GM20431 (cell line): Measurements from ENCODE around the gene ST7.
"Not testable (repeated sequence)": the region's sequence is repeated elsewhere in the genome, so short reads cannot be mapped to it uniquely, and the experiment has no call there.

ENCODE experiments used
- in situ Hi-C: fragments of 300-500 bp; cut with MseI, MboI; formaldehyde crosslinking; loops from one replicate; pipeline ENCODE4 v1.15.0; 2020; ENCODE audit warnings: low sequenced_read_pairs; ENCODE audit not compliant: unreplicated experiment

ST7 gene

GRCh38 chr7:117230276-117231046, 277.2 kb downstream of the ST7 start:
- in situ Hi-C loops, result no loop called here

- in situ Hi-C loops, result no loop called here
Observed at GRCh38 chr7:117231047-117231359, 277.7 kb downstream of the ST7 start.

GRCh38 chr7:117237646-117238045, 284.3 kb downstream of the ST7 start:
- in situ Hi-C loops, result no loop called here

GRCh38 chr7:117238472-117238871, 285.2 kb downstream of the ST7 start:
- in situ Hi-C loops, result no loop called here

GRCh38 chr7:117238937-117239336, 285.6 kb downstream of the ST7 start:
- in situ Hi-C loops, result no loop called here

GRCh38 chr7:117241088-117241487, 287.8 kb downstream of the ST7 start:
- in situ Hi-C loops, result no loop called here

GRCh38 chr7:117243390-117243789, 290.1 kb downstream of the ST7 start:
- in situ Hi-C loops, result no loop called here

- in situ Hi-C loops, result not testable (repeated sequence)
Observed at GRCh38 chr7:117245703-117246102, 292.4 kb downstream of the ST7 start.

GRCh38 chr7:117247809-117248208, 294.5 kb downstream of the ST7 start:
- in situ Hi-C loops, result no loop called here

- in situ Hi-C loops, result no loop called here
Observed at GRCh38 chr7:117248829-117249228, 295.5 kb downstream of the ST7 start.

GRCh38 chr7:117249696-117250095, 296.4 kb downstream of the ST7 start:
- in situ Hi-C loops, result no loop called here

GRCh38 chr7:117250245-117250644, 296.9 kb downstream of the ST7 start:
- in situ Hi-C loops, result no loop called here

- in situ Hi-C loops, result no loop called here
Observed at GRCh38 chr7:117250801-117251200, 297.5 kb downstream of the ST7 start.

GRCh38 chr7:117251687-117252086, 298.4 kb downstream of the ST7 start:
- in situ Hi-C loops, result no loop called here

- in situ Hi-C loops, result no loop called here
Observed at GRCh38 chr7:117259615-117260014, 306.3 kb downstream of the ST7 start.

- in situ Hi-C loops, result no loop called here
Observed at GRCh38 chr7:117262546-117262945, 309.2 kb downstream of the ST7 start.

- in situ Hi-C loops, result no loop called here
Observed at GRCh38 chr7:117264716-117265115, 311.4 kb downstream of the ST7 start.

- in situ Hi-C loops, result no loop called here
Observed at GRCh38 chr7:117269417-117269816, 316.1 kb downstream of the ST7 start.

GRCh38 chr7:117269886-117270285, 316.6 kb downstream of the ST7 start:
- in situ Hi-C loops, result no loop called here

GRCh38 chr7:117270371-117270770, 317.1 kb downstream of the ST7 start:
- in situ Hi-C loops, result no loop called here

GRCh38 chr7:117271566-117271965, 318.3 kb downstream of the ST7 start:
- in situ Hi-C loops, result no loop called here

GRCh38 chr7:117272017-117272759, 318.9 kb downstream of the ST7 start:
- in situ Hi-C loops, result no loop called here
